Endothelial cell of umbilical vein (primary cell): ENCODE results near the gene GALNT12. TPM values are rescaled to one million over a fixed set of nuclear protein-coding genes. Genes with fewer than 3 reads are reported as not detected.

Source experiments
- BruUV-seq: library from RNA; stranded (reverse); fragments of 400-500 nt; replicated peaks from 2 replicates; lab custom pipeline; 2021; lab: Mats Ljungman, UMichigan
- CTCF ChIA-PET: fragments of 300-600, 350-600 bp; sonication (Branson Sonifier 250); formaldehyde crosslinking; loops from one replicate; lab custom pipeline; 2021; ENCODE audit warnings: antibody characterized with exemption, inconsistent platforms; lab: Charles Lee
- POLR2A ChIA-PET: fragments of 300-600, 350-600 bp; sonication (Branson Sonifier 250); formaldehyde crosslinking; loops from one replicate; lab custom pipeline; 2021; ENCODE audit warnings: antibody characterized with exemption, inconsistent platforms; lab: Charles Lee
- DNase-seq: peaks from one replicate; pipeline ENCODE4 v3.0.0-alpha.2; 2011; ENCODE audit warnings: low read depth, low spot score
- FAIRE-seq: peaks from 2 replicates; lab custom pipeline; 2011; peaks lifted over from hg19 to GRCh38; lab: Jason Lieb, UNC
- H2AFZ ChIP-seq: 2 replicates; pipeline ENCODE4 v1.6.0; 2012; ENCODE audit warnings: low read depth, low read length, control low read depth, inconsistent platforms
- H3K27ac ChIP-seq: 2 replicates; pipeline ENCODE4 v1.5.1; 2011; ENCODE audit warnings: low read depth, mild to moderate bottlenecking, control low read depth, low read length, moderate library complexity; ENCODE audit not compliant: insufficient read depth
- H3K27me3 ChIP-seq, 2 experiments: 2 replicates each; pipeline versions ENCODE4 v1.6.0 to v1.6.1; 2011; ENCODE audit warnings: low read length in 2 of 2, mixed read lengths in 1 of 2; ENCODE audit not compliant: control insufficient read depth in 2 of 2, insufficient read depth in 2 of 2
- H3K36me3 ChIP-seq, 2 experiments: 2 replicates in 1 of 2; 3 replicates in 1 of 2; pipeline ENCODE4 v1.5.1; 2011; ENCODE audit warnings: low read length in 2 of 2, mild to moderate bottlenecking in 1 of 2, moderate library complexity in 1 of 2; ENCODE audit not compliant: control insufficient read depth in 2 of 2, insufficient read depth in 2 of 2; ENCODE audit errors: extremely low read depth in 1 of 2
- H3K4me1 ChIP-seq: 3 replicates; pipeline ENCODE4 v1.5.1; 2011; ENCODE audit warnings: mild to moderate bottlenecking, low read length; ENCODE audit not compliant: control insufficient read depth, insufficient read depth; ENCODE audit errors: extremely low read depth
- H3K4me2 ChIP-seq: 2 replicates; pipeline ENCODE4 v1.6.1; 2011; ENCODE audit warnings: low read length, control low read depth, mixed read lengths; ENCODE audit not compliant: insufficient read depth
- H3K4me3 ChIP-seq, 3 experiments: fragments of 200-600 bp in 1 of 3; sonication (generic), shearing (Covaris generic) in 1 of 3; replicated peaks in 1 of 3; 2 replicates each; pipeline ENCODE4 v1.5.1; 2011 to 2016; ENCODE audit warnings: control low read depth in 3 of 3, low read length in 3 of 3, mild to moderate bottlenecking in 2 of 3, inconsistent platforms in 1 of 3, low read depth in 1 of 3, moderate library complexity in 1 of 3; ENCODE audit not compliant: insufficient read depth in 1 of 3
- H3K79me2 ChIP-seq: 2 replicates; pipeline ENCODE4 v1.6.0; 2012; ENCODE audit warnings: low read length, inconsistent platforms; ENCODE audit not compliant: control insufficient read depth, insufficient read depth
- H3K9ac ChIP-seq: replicated peaks from 2 replicates; pipeline ENCODE3; 2011; ENCODE audit warnings: low read length, control low read depth; ENCODE audit not compliant: insufficient read depth; ENCODE audit errors: extremely low read depth
- H3K9me1 ChIP-seq: replicated peaks from 3 replicates; pipeline ENCODE4 v1.6.0; 2011; ENCODE audit warnings: mild to moderate bottlenecking, low read length; ENCODE audit not compliant: control insufficient read depth, insufficient read depth; ENCODE audit errors: extremely low read depth
- H3K9me3 ChIP-seq: replicated peaks from 2 replicates; pipeline ENCODE4 v1.5.1; 2012; ENCODE audit warnings: low read length, inconsistent platforms; ENCODE audit not compliant: control insufficient read depth, insufficient read depth
- H4K20me1 ChIP-seq: replicated peaks from 2 replicates; pipeline ENCODE3; 2011; ENCODE audit warnings: mild to moderate bottlenecking, low read length; ENCODE audit not compliant: control insufficient read depth, insufficient read depth; ENCODE audit errors: extremely low read depth
- EZH2 ChIP-seq: IDR thresholded peaks from 2 replicates; pipeline ENCODE4 v1.6.1; 2012; ENCODE audit warnings: borderline replicate concordance, low read depth, mild to moderate bottlenecking, moderate library complexity, low read length, inconsistent platforms; ENCODE audit not compliant: severe bottlenecking
- FOS ChIP-seq: IDR thresholded peaks from 2 replicates; pipeline ENCODE4 v1.6.1; 2011; ENCODE audit warnings: mild to moderate bottlenecking, low read length, moderate library complexity, borderline replicate concordance; ENCODE audit not compliant: insufficient read depth
- GATA2 ChIP-seq: IDR thresholded peaks from 2 replicates; pipeline ENCODE4 v1.7.0; 2011; ENCODE audit warnings: low read depth, mild to moderate bottlenecking, moderate library complexity, mixed read lengths, low read length; ENCODE audit not compliant: insufficient read length, insufficient read depth
- JUN ChIP-seq: IDR thresholded peaks from 2 replicates; pipeline ENCODE4 v1.6.1; 2011; ENCODE audit warnings: borderline replicate concordance, low read depth; ENCODE audit not compliant: insufficient read length, insufficient read depth
- MYC ChIP-seq: IDR thresholded peaks from one replicate; pipeline ENCODE4 v1.6.1; 2011; ENCODE audit warnings: mild to moderate bottlenecking, low read depth, low read length
- POLR2A ChIP-seq: IDR thresholded peaks from 2 replicates; pipeline ENCODE4 v1.6.1; 2012; ENCODE audit warnings: low read depth, mild to moderate bottlenecking, control low read depth, low read length
- POLR2AphosphoS5 ChIP-seq: IDR thresholded peaks from 2 replicates; pipeline ENCODE4 v1.6.1; 2012; ENCODE audit warnings: low read depth, mild to moderate bottlenecking, control low read depth, low read length, moderate library complexity; ENCODE audit not compliant: insufficient read depth
- dilution Hi-C: fragments of 300-500 bp; cut with MboI; formaldehyde crosslinking; loops from one replicate; pipeline ENCODE4 v1.15.0; 2019; ENCODE audit warnings: low sequenced_read_pairs; ENCODE audit not compliant: extremely low pct_ligation_motif_present
- intact Hi-C: fragments of 100-400 bp; cut with micrococcal nuclease; formaldehyde crosslinking; loops from one replicate; pipeline ENCODE4 v1.10.0; 2022
- polyA plus RNA-seq, 4 experiments: library from polyadenylated mRNA; depleted of rRNA in 3 of 4; stranded (reverse) in 3 of 4; unstranded in 1 of 4; fragments of >200 nt; gene quantifications; 2 replicates each; pipeline versions ENCODE4 v1.2.1 to v1.2.3, GENCODE V29; 2011 to 2012; ENCODE audit warnings: missing spikeins in 1 of 4
- total RNA-seq: library from RNA; stranded (reverse); gene quantifications from 2 replicates; pipeline ENCODE4 v1.2.3, GENCODE V29; 2021
- TF ChIP-seq, protein P1 (sequence below), 2 donors: IDR thresholded peaks; 1 replicate in 1 of 2; 2 replicates in 1 of 2; pipeline ENCODE4 v1.5.1; 2011; ENCODE audit warnings: low read length in 2 of 2, mild to moderate bottlenecking in 2 of 2, moderate library complexity in 2 of 2, control low read depth in 1 of 2, inconsistent platforms in 1 of 2, low read depth in 1 of 2; ENCODE audit not compliant: insufficient read depth in 1 of 2; ENCODE audit errors: extremely low read depth in 1 of 2
- TF ChIP-seq, protein P2 (sequence below): IDR thresholded peaks from 2 replicates; pipeline ENCODE4 v1.6.1; 2011; ENCODE audit not compliant: insufficient read depth, insufficient read length

Gene GALNT12
- total and polyA plus RNA-seq, 2 donors (not counting 3 experiments of a cell fraction or from before 2014, with no cell fraction given), result 0.26 to 0.44 TPM

DNA sequence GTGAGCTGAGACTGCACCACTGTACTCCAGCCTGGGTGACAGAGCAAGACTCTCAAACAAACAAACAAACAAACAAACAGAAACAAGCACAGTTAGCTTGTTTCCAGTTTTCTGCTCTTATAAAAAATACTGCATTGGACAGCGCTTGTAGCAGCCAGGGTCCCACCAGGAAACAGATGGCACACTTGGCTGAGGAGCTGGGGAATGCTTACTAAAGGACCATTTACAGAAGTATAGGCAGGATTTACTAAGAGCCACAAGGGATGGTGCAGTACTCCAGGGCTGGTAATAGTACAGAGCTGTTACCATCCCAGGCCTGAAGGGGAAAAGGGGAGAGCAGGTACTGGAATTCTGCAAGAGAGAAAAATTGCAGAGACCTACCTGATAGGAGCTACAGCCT, 5.9 kb upstream of the GALNT12 start:
- Histone ChIP-seq H2AFZ (no peak overlapping the region), H3K4me1 (peaks cover 3% of the 10 kb centered on the region), H3K27ac (no peak overlapping the region), H3K9me1 (no peaks in the 10 kb centered on the region), H3K9me3 (no peaks in the 10 kb centered on the region), H4K20me1 (no peaks in the 10 kb centered on the region), H3K4me3 (no peak overlapping the region), H3K79me2 (no peaks in the 10 kb centered on the region), H3K27me3 (peaks cover 24 to 27% of the 10 kb centered on the region in 2 experiments), H3K9ac (no peak overlapping the region), H3K4me2 (no peak overlapping the region), H3K36me3 (no peaks in the 10 kb centered on the region)
- dilution Hi-C loops, result no loop called here
- DNase-seq (no peak), FAIRE-seq (no peak)
- POLR2A ChIA-PET, result interaction anchor here (0.6 kb wide), 1 partner anchor 10 kb away, joined by 4 read pairs; no protein-coding TSS in a partner anchor
- no peak for TF ChIP-seq FOS
- TF ChIP-seq POLR2AphosphoS5, result no peak
- TF ChIP-seq, protein P1, sequence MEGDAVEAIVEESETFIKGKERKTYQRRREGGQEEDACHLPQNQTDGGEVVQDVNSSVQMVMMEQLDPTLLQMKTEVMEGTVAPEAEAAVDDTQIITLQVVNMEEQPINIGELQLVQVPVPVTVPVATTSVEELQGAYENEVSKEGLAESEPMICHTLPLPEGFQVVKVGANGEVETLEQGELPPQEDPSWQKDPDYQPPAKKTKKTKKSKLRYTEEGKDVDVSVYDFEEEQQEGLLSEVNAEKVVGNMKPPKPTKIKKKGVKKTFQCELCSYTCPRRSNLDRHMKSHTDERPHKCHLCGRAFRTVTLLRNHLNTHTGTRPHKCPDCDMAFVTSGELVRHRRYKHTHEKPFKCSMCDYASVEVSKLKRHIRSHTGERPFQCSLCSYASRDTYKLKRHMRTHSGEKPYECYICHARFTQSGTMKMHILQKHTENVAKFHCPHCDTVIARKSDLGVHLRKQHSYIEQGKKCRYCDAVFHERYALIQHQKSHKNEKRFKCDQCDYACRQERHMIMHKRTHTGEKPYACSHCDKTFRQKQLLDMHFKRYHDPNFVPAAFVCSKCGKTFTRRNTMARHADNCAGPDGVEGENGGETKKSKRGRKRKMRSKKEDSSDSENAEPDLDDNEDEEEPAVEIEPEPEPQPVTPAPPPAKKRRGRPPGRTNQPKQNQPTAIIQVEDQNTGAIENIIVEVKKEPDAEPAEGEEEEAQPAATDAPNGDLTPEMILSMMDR (IDR thresholded peaks at IDR 0.05; ENCODE audit: extremely low read depth in 1 of 2, insufficient read depth in 1 of 2, low read depth in 1 of 2, low read length in 2 of 2), result no peak
- no peak for TF ChIP-seq MYC
- TF ChIP-seq GATA2, result no peak
- TF ChIP-seq EZH2, result no peak
- no peak for TF ChIP-seq JUN
- TF ChIP-seq, protein P2, sequence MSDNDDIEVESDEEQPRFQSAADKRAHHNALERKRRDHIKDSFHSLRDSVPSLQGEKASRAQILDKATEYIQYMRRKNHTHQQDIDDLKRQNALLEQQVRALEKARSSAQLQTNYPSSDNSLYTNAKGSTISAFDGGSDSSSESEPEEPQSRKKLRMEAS, result no peak
- no peak for TF ChIP-seq POLR2A
- no TSS peak for BruUV-seq
- CTCF ChIA-PET, result interaction anchor here (0.9 to 1.0 kb wide), 2 partner anchors 25 to 47 kb away, joined by 3 read pairs; no protein-coding TSS in a partner anchor
- intact Hi-C loops, result no loop called here
